Measurements from ENCODE around the gene ZCCHC7.

The ZCCHC7 gene

GRCh38 chr9:37273595-37273994 lies 153.2 kb downstream of the ZCCHC7 start:
- H3K4me3 ChIP-seq (ENCODE audit: low read depth, low read length) = no peak overlapping the region
- TF ChIP-seq, protein P1, sequence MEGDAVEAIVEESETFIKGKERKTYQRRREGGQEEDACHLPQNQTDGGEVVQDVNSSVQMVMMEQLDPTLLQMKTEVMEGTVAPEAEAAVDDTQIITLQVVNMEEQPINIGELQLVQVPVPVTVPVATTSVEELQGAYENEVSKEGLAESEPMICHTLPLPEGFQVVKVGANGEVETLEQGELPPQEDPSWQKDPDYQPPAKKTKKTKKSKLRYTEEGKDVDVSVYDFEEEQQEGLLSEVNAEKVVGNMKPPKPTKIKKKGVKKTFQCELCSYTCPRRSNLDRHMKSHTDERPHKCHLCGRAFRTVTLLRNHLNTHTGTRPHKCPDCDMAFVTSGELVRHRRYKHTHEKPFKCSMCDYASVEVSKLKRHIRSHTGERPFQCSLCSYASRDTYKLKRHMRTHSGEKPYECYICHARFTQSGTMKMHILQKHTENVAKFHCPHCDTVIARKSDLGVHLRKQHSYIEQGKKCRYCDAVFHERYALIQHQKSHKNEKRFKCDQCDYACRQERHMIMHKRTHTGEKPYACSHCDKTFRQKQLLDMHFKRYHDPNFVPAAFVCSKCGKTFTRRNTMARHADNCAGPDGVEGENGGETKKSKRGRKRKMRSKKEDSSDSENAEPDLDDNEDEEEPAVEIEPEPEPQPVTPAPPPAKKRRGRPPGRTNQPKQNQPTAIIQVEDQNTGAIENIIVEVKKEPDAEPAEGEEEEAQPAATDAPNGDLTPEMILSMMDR (IDR thresholded peaks at IDR 0.05; ENCODE audit: low read depth, low read length) = no peak

GRCh38 chr9:37281541-37281940 lies 161.2 kb downstream of the ZCCHC7 start:
- TF ChIP-seq, protein P1 (IDR thresholded peaks at IDR 0.05; ENCODE audit: low read depth, low read length) = no peak
- no peak overlapping the region for H3K4me3 ChIP-seq (ENCODE audit: low read depth, low read length)

- H3K4me3 ChIP-seq (ENCODE audit: low read depth, low read length) = 0 out of 2 replicates have a peak overlapping the region, but pooled peaks have one; percentile 12
- TF ChIP-seq, protein P1 (IDR thresholded peaks at IDR 0.05; ENCODE audit: low read depth, low read length) = no peak
Observed at GRCh38 chr9:37283730-37284325, 163.5 kb downstream of the ZCCHC7 start.

DNA sequence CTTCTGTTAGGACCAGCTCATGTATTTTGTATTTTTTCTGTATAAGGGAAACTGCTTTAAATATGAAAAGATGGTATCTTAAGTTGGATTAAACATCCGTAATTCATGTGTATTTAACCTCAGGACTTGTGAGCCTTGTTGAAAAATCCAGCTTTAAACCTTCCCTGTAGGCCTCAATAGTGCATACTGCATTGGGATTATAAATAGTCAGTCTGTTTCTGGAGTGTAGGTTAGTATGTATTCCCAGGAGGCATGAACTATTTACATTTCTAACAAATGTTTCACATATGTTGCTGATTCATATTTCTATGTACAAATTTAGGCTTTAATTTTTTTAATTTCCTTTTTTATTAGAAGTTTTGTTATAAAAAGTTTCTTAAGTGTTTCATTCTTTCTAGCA lies 164.3 kb downstream of the ZCCHC7 start:
- TF ChIP-seq, protein P1 (IDR thresholded peaks at IDR 0.05; ENCODE audit: low read depth, low read length) = no peak
- no peak overlapping the region for H3K4me3 ChIP-seq (ENCODE audit: low read depth, low read length)

- H3K4me3 ChIP-seq (ENCODE audit: low read depth, low read length) = no peak overlapping the region
- TF ChIP-seq, protein P1 (IDR thresholded peaks at IDR 0.05; ENCODE audit: low read depth, low read length) = no peak
Observed at GRCh38 chr9:37286530-37287175, 166.3 kb downstream of the ZCCHC7 start.

DNA sequence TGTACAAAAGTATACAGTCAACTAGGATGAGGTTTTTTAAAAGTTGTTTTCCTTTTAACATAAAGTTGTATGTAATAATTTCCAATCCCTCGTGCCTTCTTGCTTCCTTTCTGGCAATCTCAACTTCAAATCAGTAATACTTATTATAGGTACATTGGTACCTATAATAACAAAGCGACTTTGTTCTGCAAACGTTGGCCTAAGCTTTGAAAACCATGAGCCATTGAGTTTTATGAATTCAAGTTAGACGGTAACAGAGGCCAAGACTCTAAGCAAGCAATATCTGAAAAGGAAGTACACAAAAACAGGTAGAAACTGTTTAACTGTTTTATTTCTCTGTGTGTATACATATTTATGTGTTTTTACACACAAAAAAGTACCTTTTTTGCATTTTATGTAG lies 166.9 kb downstream of the ZCCHC7 start:
- H3K4me3 ChIP-seq (ENCODE audit: low read depth, low read length) = no peak overlapping the region
- TF ChIP-seq, protein P1 (IDR thresholded peaks at IDR 0.05; ENCODE audit: low read depth, low read length) = no peak

DNA sequence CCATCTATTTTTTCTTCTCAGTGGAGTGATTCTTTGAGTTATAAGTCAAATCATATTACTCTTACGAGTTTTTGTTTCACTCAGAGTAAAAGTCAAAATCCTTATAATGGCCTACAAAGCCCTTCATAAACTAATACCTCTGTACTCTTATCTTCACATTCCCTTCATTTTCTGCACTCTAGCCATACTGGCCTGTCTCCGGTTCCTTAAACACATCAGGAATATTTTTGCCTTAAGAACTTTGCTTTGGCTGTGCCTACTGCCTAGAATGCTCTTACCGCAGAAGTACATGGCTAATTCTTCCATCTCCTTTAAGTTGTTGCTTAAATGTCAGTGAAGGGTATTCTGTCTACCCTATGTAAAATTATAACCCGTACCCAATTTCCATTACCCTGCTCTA lies 169.3 kb downstream of the ZCCHC7 start:
- H3K4me3 ChIP-seq (ENCODE audit: low read depth, low read length) = no peak overlapping the region
- TF ChIP-seq, protein P1 (IDR thresholded peaks at IDR 0.05; ENCODE audit: low read depth, low read length) = no peak
